ENCODE results near the gene DNAJA3. TPM values are rescaled to one million over a fixed set of nuclear protein-coding genes. Genes with fewer than 3 reads are reported as not detected.
A peak's percentile ranks its signal among the peaks of the same experiment; 100 is the strongest.

Gene DNAJA3
- total and polyA plus RNA-seq, 10 of the 15 experiments (the other 5 are each of a cell fraction or from before 2014, with no cell fraction given), result 8.4 to 141 (median 60.8) TPM

GRCh38 chr16:4410335-4411075 lies 15.2 kb upstream of the DNAJA3 start:
- Histone ChIP-seq H3K27me3 (replicated peaks in 1 of 2; ENCODE audit: control insufficient read depth in 2 of 2, insufficient read depth in 2 of 2, low read length in 1 of 2) (no peaks in the 10 kb centered on the region), H3K4me1 (ENCODE audit: control insufficient read depth, insufficient read depth, low read length) (peaks cover 17% of the 10 kb centered on the region), H3K9ac (ENCODE audit: control insufficient read depth, insufficient read depth, low read length) (no peak overlapping the region), H3K36me3 (ENCODE audit: control insufficient read depth in 2 of 2, insufficient read depth in 2 of 2, low read length in 1 of 2) (peaks cover 26 to 28% of the 10 kb centered on the region in 2 experiments), H3K4me3 (no peak overlapping the region), H3K4me2 (ENCODE audit: control insufficient read depth, insufficient read depth) (no peak overlapping the region), H2AFZ (ENCODE audit: control insufficient read depth, low read depth, low read length) (no peak overlapping the region), H3K79me2 (ENCODE audit: control insufficient read depth, insufficient read depth, low read length) (peaks cover 30% of the 10 kb centered on the region), H4K20me1 (ENCODE audit: control insufficient read depth, insufficient read depth) (peaks cover 5% of the 10 kb centered on the region), H3K9me3 (replicated peaks; ENCODE audit: control insufficient read depth, insufficient read depth, low read length) (no peaks in the 10 kb centered on the region), H3K27ac (ENCODE audit: control insufficient read depth, insufficient read depth) (no peak overlapping the region)
- in situ Hi-C loops (cut with MboI) (no loop called here), intact Hi-C loops (cut with micrococcal nuclease; ENCODE audit: unreplicated experiment) (no loop called here)
- TF ChIP-seq POLR2AphosphoS5 (IDR thresholded peaks at IDR 0.05; ENCODE audit: low read length) (0 out of 2 replicates have a peak, but pooled peaks have one; percentile 6), HDAC2 (IDR thresholded peaks at IDR 0.05) (no peak)
- ATAC-seq (no peak), FAIRE-seq (no peak), DNase-seq (ENCODE audit: low read depth, low spot score) (no peak)
- 95% methylated on average over 15 of the region's 15 CpGs for WGBS (ENCODE audit: insufficient coverage, insufficient replicate concordance, low lambda C conversion rate, missing lambda C conversion rate)
- ChIA-PET SMC1A (ENCODE audit: uncharacterized antibody, unreplicated experiment) (interaction anchor here (0.9 to 1.4 kb wide), 3 partner anchors 9 to 104 kb away, joined by 3 to 4 read pairs (median 3); no protein-coding TSS in a partner anchor), CTCF (interaction anchor here (0.6 to 1.4 kb wide), 4 partner anchors 8 to 549 kb away, joined by 3 read pairs; no protein-coding TSS in a partner anchor), POLR2A (interaction anchor here (1.0 kb wide), 1 partner anchor 61 kb away, joined by 3 read pairs; no protein-coding TSS in a partner anchor), RAD21 (ENCODE audit: unreplicated experiment) (no interaction called here)
- BruUV-seq (replicated peaks), result TSS peak; percentile 11

GRCh38 chr16:4411684-4412083 lies 14.0 kb upstream of the DNAJA3 start:
- CTCF ChIA-PET, result interaction anchor here (0.6 to 2.6 kb wide), 3 partner anchors 8 to 17 kb away, joined by 3 to 12 read pairs (median 3); no protein-coding TSS in a partner anchor
- SMC1A ChIA-PET (ENCODE audit: uncharacterized antibody, unreplicated experiment), result interaction anchor here (0.6 to 1.4 kb wide), 3 partner anchors 9 to 210 kb away, joined by 3 to 4 read pairs (median 3); no protein-coding TSS in a partner anchor
- RAD21 ChIA-PET (ENCODE audit: unreplicated experiment), result interaction anchor here (0.9 kb wide), 1 partner anchor 9 kb away, joined by 3 read pairs; no protein-coding TSS in a partner anchor
- peaks cover 5% of the 10 kb centered on the region for H4K20me1 ChIP-seq (ENCODE audit: control insufficient read depth, insufficient read depth)
- no peak overlapping the region for H3K27ac ChIP-seq (ENCODE audit: control insufficient read depth, insufficient read depth)
- H3K79me2 ChIP-seq (ENCODE audit: control insufficient read depth, insufficient read depth, low read length), result peaks cover 38% of the 10 kb centered on the region
- H3K36me3 ChIP-seq (ENCODE audit: control insufficient read depth in 2 of 2, insufficient read depth in 2 of 2, low read length in 1 of 2), result peaks cover 23 to 27% of the 10 kb centered on the region in 2 experiments
- no peak overlapping the region for H3K4me2 ChIP-seq (ENCODE audit: control insufficient read depth, insufficient read depth)
- POLR2A ChIA-PET, result no interaction called here
- 97% methylated on average over 16 of the region's 16 CpGs for WGBS (ENCODE audit: insufficient coverage, insufficient replicate concordance, low lambda C conversion rate, missing lambda C conversion rate)
- H2AFZ ChIP-seq (ENCODE audit: control insufficient read depth, low read depth, low read length), result no peak overlapping the region
- no peak for FAIRE-seq
- no peaks in the 10 kb centered on the region for H3K27me3 ChIP-seq (replicated peaks in 1 of 2; ENCODE audit: control insufficient read depth in 2 of 2, insufficient read depth in 2 of 2, low read length in 1 of 2)
- intact Hi-C loops (cut with micrococcal nuclease; ENCODE audit: unreplicated experiment), result no loop called here
- DNase-seq (ENCODE audit: low read depth, low spot score), result no peak
- no peak overlapping the region for H3K4me3 ChIP-seq
- TF ChIP-seq NR2C1 (IDR thresholded peaks at IDR 0.05) (no peak), IRF4 (IDR thresholded peaks at IDR 0.05; ENCODE audit: low read depth, low read length) (no peak), SIX5 (IDR thresholded peaks at IDR 0.05; ENCODE audit: low read depth, low read length, severe bottlenecking) (no peak), KDM1A (IDR thresholded peaks at IDR 0.05; ENCODE audit: borderline replicate concordance) (no peak), RFX5 (IDR thresholded peaks at IDR 0.05; ENCODE audit: low read depth, low read length) (no peak), SRF (IDR thresholded peaks at IDR 0.05; ENCODE audit: low read depth in 2 of 2, low read length in 2 of 2) (no peak), SMAD1 (IDR thresholded peaks at IDR 0.05; ENCODE audit: low read depth, partially characterized antibody) (no peak)
- in situ Hi-C loops (cut with MboI), result no loop called here
- H3K4me1 ChIP-seq (ENCODE audit: control insufficient read depth, insufficient read depth, low read length), result peaks cover 17% of the 10 kb centered on the region
- ATAC-seq, result no peak
- BruUV-seq (replicated peaks), result no TSS peak
- H3K9me3 ChIP-seq (replicated peaks; ENCODE audit: control insufficient read depth, insufficient read depth, low read length), result no peaks in the 10 kb centered on the region
- H3K9ac ChIP-seq (ENCODE audit: control insufficient read depth, insufficient read depth, low read length), result no peak overlapping the region

Measured in GM12878 (cell line).